GM12878 (cell line): Measurements from ENCODE around the gene SMG9. TPM values are rescaled to one million over a fixed set of nuclear protein-coding genes. Genes with fewer than 3 reads are reported as not detected.

Experiments used
- ATAC-seq: fragments of 200-7000 bp; cut with Tn5 transposase; 3 replicates; pipeline ENCODE4 v1.9.1; 2020; ENCODE audit warnings: mild to moderate bottlenecking, moderate library complexity
- BruUV-seq: library from RNA; stranded (reverse); fragments of 400-500 nt; replicated peaks from 2 replicates; lab custom pipeline; 2021; lab: Mats Ljungman, UMichigan
- CTCF ChIA-PET: fragments of 300-600 bp; sonication (Branson Sonifier 250); formaldehyde crosslinking; extraction: SDS; loops from one replicate; lab custom pipeline; 2021; ENCODE audit warnings: inconsistent platforms; lab: Yijun Ruan, JAX
- POLR2A ChIA-PET: fragments of 350-600 bp; formaldehyde crosslinking; extraction: SDS; loops from one replicate; lab custom pipeline; 2021; ENCODE audit warnings: inconsistent platforms; lab: Charles Lee
- RAD21 ChIA-PET: fragments of 300-600 bp; sonication (Branson Sonifier 250); formaldehyde crosslinking; loops from one replicate; lab custom pipeline; 2023; ENCODE audit warnings: antibody characterized with exemption; ENCODE audit not compliant: unreplicated experiment; lab: Charles Lee
- SMC1A ChIA-PET: fragments of 300-600 bp; sonication (Branson Sonifier 250); formaldehyde crosslinking; loops from one replicate; lab custom pipeline; 2023; ENCODE audit not compliant: unreplicated experiment, uncharacterized antibody; lab: Charles Lee
- DNase-seq: peaks from one replicate; pipeline ENCODE4 v3.0.0-alpha.2; 2011; ENCODE audit warnings: low read depth, low spot score
- FAIRE-seq: peaks from 3 replicates; lab custom pipeline; 2011; peaks lifted over from hg19 to GRCh38; lab: Jason Lieb, UNC
- H2AFZ ChIP-seq: 2 replicates; pipeline ENCODE4 v1.6.0; 2011; ENCODE audit warnings: low read depth, low read length, control low read depth; ENCODE audit not compliant: control insufficient read depth
- H3K27ac ChIP-seq: 2 replicates; pipeline ENCODE4 v1.5.1; 2011; ENCODE audit warnings: control low read depth; ENCODE audit not compliant: control insufficient read depth, insufficient read depth
- H3K27me3 ChIP-seq, 2 experiments: replicated peaks in 1 of 2; 2 replicates each; pipeline versions ENCODE4 v1.6.0 to v1.6.1; 2011; ENCODE audit warnings: low read length in 1 of 2; ENCODE audit not compliant: control insufficient read depth in 2 of 2, insufficient read depth in 2 of 2
- H3K36me3 ChIP-seq, 2 experiments: 2 replicates each; pipeline ENCODE4 v1.5.1; 2011; ENCODE audit warnings: low read length in 1 of 2; ENCODE audit not compliant: control insufficient read depth in 2 of 2, insufficient read depth in 2 of 2
- H3K4me1 ChIP-seq: 2 replicates; pipeline ENCODE4 v1.6.1; 2011; ENCODE audit warnings: mild to moderate bottlenecking, low read length, moderate library complexity, mixed read lengths; ENCODE audit not compliant: control insufficient read depth, insufficient read depth
- H3K4me2 ChIP-seq: 2 replicates; pipeline ENCODE4 v1.6.0; 2011; ENCODE audit warnings: control low read depth; ENCODE audit not compliant: control insufficient read depth, insufficient read depth
- H3K4me3 ChIP-seq: fragments of 200-600 bp; sonication (generic); 2 replicates; pipeline ENCODE4 v1.5.1; 2016
- H3K79me2 ChIP-seq: 2 replicates; pipeline ENCODE4 v1.6.0; 2011; ENCODE audit warnings: low read length; ENCODE audit not compliant: control insufficient read depth, insufficient read depth
- H3K9ac ChIP-seq: 2 replicates; pipeline ENCODE4 v1.8.0; 2011; ENCODE audit warnings: low read length, control low read depth, mixed read lengths; ENCODE audit not compliant: control insufficient read depth, insufficient read depth
- H3K9me3 ChIP-seq: replicated peaks from 3 replicates; pipeline ENCODE4 v1.5.1; 2011; ENCODE audit warnings: mild to moderate bottlenecking, low read length; ENCODE audit not compliant: control insufficient read depth, insufficient read depth
- H4K20me1 ChIP-seq: 2 replicates; pipeline ENCODE4 v1.6.0; 2011; ENCODE audit not compliant: control insufficient read depth, insufficient read depth
- ATF7 ChIP-seq: fragments of 450-650 bp; IDR thresholded peaks from 2 replicates; pipeline ENCODE4 v1.6.1; 2016; ENCODE audit warnings: low read depth, mild to moderate bottlenecking
- BMI1 ChIP-seq: fragments of 450-650 bp; IDR thresholded peaks from 2 replicates; pipeline ENCODE4 v1.6.1; 2016; ENCODE audit warnings: mild to moderate bottlenecking, moderate library complexity, borderline replicate concordance
- EED ChIP-seq: sonication (generic); IDR thresholded peaks from 2 replicates; pipeline ENCODE4 v1.6.1; 2016; ENCODE audit warnings: antibody characterized with exemption, low read depth
- ELK1 ChIP-seq: IDR thresholded peaks from 2 replicates; pipeline ENCODE4 v1.6.1; 2012; ENCODE audit warnings: low read depth, low read length, improper control_type of control experiment
- ETV6 ChIP-seq, 2 experiments: fragments of 450-650 bp in 1 of 2; IDR thresholded peaks in 1 of 2; conservative IDR thresholded peaks in 1 of 2; 2 replicates each; pipeline ENCODE4 v1.6.1; 2014; ENCODE audit warnings: antibody characterized with exemption in 1 of 2, borderline replicate concordance in 1 of 2, low read depth in 1 of 2, mild to moderate bottlenecking in 1 of 2, moderate library complexity in 1 of 2
- HDAC6 ChIP-seq: fragments of 200-600 bp; sonication (generic); IDR thresholded peaks from one replicate; pipeline ENCODE4 v1.8.0; 2017; ENCODE audit warnings: antibody characterized with exemption; ENCODE audit not compliant: unreplicated experiment
- MEF2B ChIP-seq: fragments of 450-650 bp; IDR thresholded peaks from 2 replicates; pipeline ENCODE4 v1.6.1; 2018; ENCODE audit warnings: mild to moderate bottlenecking, moderate library complexity; ENCODE audit not compliant: partially characterized antibody, poor library complexity, severe bottlenecking
- NFIC ChIP-seq: IDR thresholded peaks from 2 replicates; pipeline ENCODE4 v1.6.1; 2012; ENCODE audit warnings: low read depth, mild to moderate bottlenecking, inconsistent platforms, low read length, moderate library complexity
- POLR2AphosphoS2 ChIP-seq: IDR thresholded peaks from 2 replicates; pipeline ENCODE4 v1.6.1; 2011; ENCODE audit warnings: low read depth, mild to moderate bottlenecking, low read length, improper control_type of control experiment, moderate library complexity
- RUNX3 ChIP-seq: IDR thresholded peaks from 2 replicates; pipeline ENCODE4 v1.6.1; 2012; ENCODE audit warnings: low read length, inconsistent platforms
- SKIL ChIP-seq: fragments of 450-650 bp; IDR thresholded peaks from 2 replicates; pipeline ENCODE4 v1.6.1; 2017; ENCODE audit warnings: mild to moderate bottlenecking, low read depth, inconsistent platforms; ENCODE audit not compliant: poor library complexity, severe bottlenecking
- ZNF384 ChIP-seq: IDR thresholded peaks from 2 replicates; pipeline ENCODE4 v1.6.1; 2012; ENCODE audit warnings: low read depth, mild to moderate bottlenecking, low read length, improper control_type of control experiment, borderline replicate concordance
- WGBS: methylation state at CpG from one replicate; pipeline ENCODE4 v1.1.6; 2016; ENCODE audit warnings: low lambda C conversion rate; ENCODE audit not compliant: insufficient replicate concordance, insufficient coverage; ENCODE audit errors: missing lambda C conversion rate; 5-methylcytosine and 5-hydroxymethylcytosine counted together
- in situ Hi-C: fragments of 300-500 bp; cut with MboI; formaldehyde crosslinking; loops from 9 replicates; pipeline ENCODE4 v1.14.3; 2018; ENCODE audit warnings: mixed read lengths
- intact Hi-C: fragments of 100-400 bp; cut with micrococcal nuclease; formaldehyde crosslinking; loops from one replicate; pipeline ENCODE4 v1.14.2; 2022; ENCODE audit not compliant: unreplicated experiment
- polyA plus RNA-seq, 11 experiments: library from polyadenylated mRNA; depleted of rRNA in 4 of 11; unstranded in 6 of 11; stranded (reverse) in 5 of 11; fragments of >200 nt; fragmentation: Nextera tagmentation in 4 of 11; fragmentation: Illumina TruSeq in 1 of 11; extraction: Ambion mirVana in 4 of 11; extraction: Trizol in 1 of 11; gene quantifications; 1 replicate in 1 of 11; 2 replicates in 10 of 11; pipeline versions ENCODE4 v1.2.1 to v1.2.3, GENCODE V29; 2011 to 2016; ENCODE audit warnings: inconsistent platforms in 2 of 11, missing spikeins in 2 of 11, low read depth in 1 of 11
- total RNA-seq, 4 experiments: library from RNA; depleted of rRNA in 3 of 4; stranded (reverse); fragments of >200 nt in 3 of 4; fragmentation: Illumina TruSeq in 1 of 4; extraction: Trizol in 1 of 4; gene quantifications; 2 replicates each; pipeline versions ENCODE4 v1.2.1 to v1.2.3, GENCODE V29; 2013 to 2021
- TF ChIP-seq, protein P1 (sequence below): fragments of 450-650 bp; formaldehyde crosslinking; IDR thresholded peaks from 2 replicates; pipeline ENCODE4 v1.4.0; 2022; ENCODE audit warnings: mild to moderate bottlenecking, moderate library complexity
- TF ChIP-seq, protein P2 (sequence below): fragments of 450-650 bp; IDR thresholded peaks from 2 replicates; pipeline ENCODE4 v1.6.1; 2014; ENCODE audit warnings: mild to moderate bottlenecking

The SMG9 gene
- total and polyA plus RNA-seq, 10 of the 15 experiments (the other 5 are each of a cell fraction or from before 2014, with no cell fraction given), result 0.69 to 52.2 (median 28.1) TPM

DNA sequence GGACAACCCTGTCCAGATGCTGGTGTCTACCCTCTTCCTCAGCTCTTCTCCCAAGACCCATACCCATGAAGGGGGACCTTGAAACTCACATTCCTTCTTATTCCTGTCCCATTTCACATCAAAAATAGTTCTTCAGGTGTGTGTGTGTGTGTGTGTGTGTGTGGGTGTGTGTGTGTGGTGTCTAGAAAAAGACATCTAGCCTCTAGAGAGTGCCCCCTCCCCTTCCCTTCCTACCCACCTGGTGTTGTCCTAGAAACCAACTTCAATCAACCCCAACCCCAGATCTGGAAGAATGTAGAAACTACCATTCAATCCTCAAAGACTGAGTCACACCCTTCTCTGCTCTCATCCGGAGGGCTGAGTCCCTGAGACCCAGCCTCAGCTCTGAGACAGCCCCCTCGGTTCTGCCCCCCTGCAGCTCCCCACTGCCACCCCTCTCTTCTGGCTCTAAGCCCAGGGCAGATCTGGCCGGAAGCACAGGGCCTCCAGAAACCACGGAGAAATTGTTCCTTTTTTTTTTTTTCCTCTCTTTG, 22.5 kb upstream of the SMG9 start:
- ChIA-PET RAD21 (interaction anchor here (0.6 to 7.4 kb wide), 9 partner anchors 9 to 108 kb away, joined by 3 to 148 read pairs (median 28); partner anchors contain the start of genes PLAUR, SMG9 and ZNF283), CTCF (interaction anchor here (0.6 to 9.2 kb wide), 7 partner anchors 13 to 1831 kb away, joined by 3 to 324 read pairs (median 3); partner anchors contain the start of gene SMG9), POLR2A (interaction anchor here (1.0 to 8.4 kb wide), 4 partner anchors 11 to 109 kb away, joined by 3 to 389 read pairs (median 46); partner anchors contain the start of gene SMG9), SMC1A (interaction anchor here (0.6 to 8.3 kb wide), 11 partner anchors 10 to 182 kb away, joined by 3 to 325 read pairs (median 5); partner anchors contain the start of genes IRGQ, PLAUR, SMG9 and ZNF576)
- peak; percentile 23 for FAIRE-seq
- ATAC-seq, result peak; percentile 29
- peak overlapping the region; percentile 100 for H3K4me3 ChIP-seq
- WGBS, result 5% methylated on average over 4 of the region's 4 CpGs
- H3K27me3 ChIP-seq, result no peaks in the 10 kb centered on the region
- H3K9me3 ChIP-seq, result no peaks in the 10 kb centered on the region
- H3K9ac ChIP-seq, result peak overlapping the region; percentile 64
- H3K4me2 ChIP-seq, result peak overlapping the region; percentile 96
- peaks cover 64% of the 10 kb centered on the region for H3K79me2 ChIP-seq
- H3K4me1 ChIP-seq, result peaks cover 43% of the 10 kb centered on the region
- in situ Hi-C loops (no loop called here), intact Hi-C loops (loop anchor here (1.0 kb wide), 2 partner anchors 12 to 23 kb away; partner anchors contain the start of gene SMG9)
- peaks cover 14 to 16% of the 10 kb centered on the region in 2 experiments for H3K36me3 ChIP-seq
- no peak overlapping the region for H2AFZ ChIP-seq
- DNase-seq, result no peak
- peak overlapping the region; percentile 95 for H3K27ac ChIP-seq
- no peaks in the 10 kb centered on the region for H4K20me1 ChIP-seq
- BruUV-seq, result no TSS peak
- TF ChIP-seq HDAC6 (no peak), MEF2B (peak; percentile 54), NFIC (peak; percentile 50; the same call in 1 of the 2 replicates), SKIL (peak; percentile 37), BMI1 (0 out of 2 replicates have a peak, but pooled peaks have one; percentile 13), ATF7 (0 out of 2 replicates have a peak, but pooled peaks have one; percentile 6), ELK1 (no peak), ZNF384 (no peak), RUNX3 (peak; percentile 48; the same call in 1 of the 2 replicates), EED (peak; percentile 51; the same call in 1 of the 2 replicates), ETV6 (conservative IDR thresholded peaks at IDR 0.05 in 1 of 2, IDR thresholded peaks at IDR 0.05 in 1 of 2; ENCODE audit: borderline replicate concordance in 1 of 2, low read depth in 1 of 2) (no peak; a peak in 1 of 4 replicates), POLR2AphosphoS2 (peak; percentile 44; the same call in 1 of the 2 replicates)
- TF ChIP-seq, protein P1, sequence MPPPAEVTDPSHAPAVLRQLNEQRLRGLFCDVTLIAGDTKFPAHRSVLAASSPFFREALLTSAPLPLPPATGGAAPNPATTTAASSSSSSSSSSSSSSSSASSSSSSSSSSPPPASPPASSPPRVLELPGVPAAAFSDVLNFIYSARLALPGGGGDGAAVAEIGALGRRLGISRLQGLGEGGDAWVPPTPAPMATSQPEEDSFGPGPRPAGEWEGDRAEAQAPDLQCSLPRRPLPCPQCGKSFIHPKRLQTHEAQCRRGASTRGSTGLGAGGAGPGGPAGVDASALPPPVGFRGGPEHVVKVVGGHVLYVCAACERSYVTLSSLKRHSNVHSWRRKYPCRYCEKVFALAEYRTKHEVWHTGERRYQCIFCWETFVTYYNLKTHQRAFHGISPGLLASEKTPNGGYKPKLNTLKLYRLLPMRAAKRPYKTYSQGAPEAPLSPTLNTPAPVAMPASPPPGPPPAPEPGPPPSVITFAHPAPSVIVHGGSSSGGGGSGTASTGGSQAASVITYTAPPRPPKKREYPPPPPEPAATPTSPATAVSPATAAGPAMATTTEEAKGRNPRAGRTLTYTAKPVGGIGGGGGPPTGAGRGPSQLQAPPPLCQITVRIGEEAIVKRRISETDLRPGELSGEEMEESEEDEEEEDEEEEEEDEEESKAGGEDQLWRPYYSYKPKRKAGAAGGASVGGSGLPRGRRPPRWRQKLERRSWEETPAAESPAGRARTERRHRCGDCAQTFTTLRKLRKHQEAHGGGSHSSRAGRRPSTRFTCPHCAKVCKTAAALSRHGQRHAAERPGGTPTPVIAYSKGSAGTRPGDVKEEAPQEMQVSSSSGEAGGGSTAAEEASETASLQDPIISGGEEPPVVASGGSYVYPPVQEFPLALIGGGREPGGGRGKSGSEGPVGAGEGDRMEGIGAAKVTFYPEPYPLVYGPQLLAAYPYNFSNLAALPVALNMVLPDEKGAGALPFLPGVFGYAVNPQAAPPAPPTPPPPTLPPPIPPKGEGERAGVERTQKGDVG (CRISPR knock-in tag), result no peak
- TF ChIP-seq, protein P2, sequence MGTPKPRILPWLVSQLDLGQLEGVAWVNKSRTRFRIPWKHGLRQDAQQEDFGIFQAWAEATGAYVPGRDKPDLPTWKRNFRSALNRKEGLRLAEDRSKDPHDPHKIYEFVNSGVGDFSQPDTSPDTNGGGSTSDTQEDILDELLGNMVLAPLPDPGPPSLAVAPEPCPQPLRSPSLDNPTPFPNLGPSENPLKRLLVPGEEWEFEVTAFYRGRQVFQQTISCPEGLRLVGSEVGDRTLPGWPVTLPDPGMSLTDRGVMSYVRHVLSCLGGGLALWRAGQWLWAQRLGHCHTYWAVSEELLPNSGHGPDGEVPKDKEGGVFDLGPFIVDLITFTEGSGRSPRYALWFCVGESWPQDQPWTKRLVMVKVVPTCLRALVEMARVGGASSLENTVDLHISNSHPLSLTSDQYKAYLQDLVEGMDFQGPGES, result no peak
